Renal cortex interstitium (tissue), 11 donors: ENCODE results near the gene CEP57L1. TPM values are rescaled to one million over a fixed set of nuclear protein-coding genes. Genes with fewer than 3 reads are reported as not detected.
"Not testable (repeated sequence)": the region's sequence is repeated elsewhere in the genome, so short reads cannot be mapped to it uniquely, and the experiment has no call there.

Experiments used
- DNase-seq, 11 donors: peaks; one replicate each; pipeline ENCODE4 v3.0.0-alpha.2; 2013; ENCODE audit warnings: low read depth in 9 of 11, low spot score in 4 of 11; ENCODE audit errors: extremely low read depth in 1 of 11
- polyA plus RNA-seq, 3 donors: library from polyadenylated mRNA; unstranded; fragments of 120-200 nt; gene quantifications; one replicate each; pipeline ENCODE4 v1.2.1, GENCODE V29; 2013; ENCODE audit not compliant: insufficient read length in 3 of 3

CEP57L1 gene
- polyA plus RNA-seq, 3 donors = 22.6 to 25.4 (median 24.5) TPM

DNA sequence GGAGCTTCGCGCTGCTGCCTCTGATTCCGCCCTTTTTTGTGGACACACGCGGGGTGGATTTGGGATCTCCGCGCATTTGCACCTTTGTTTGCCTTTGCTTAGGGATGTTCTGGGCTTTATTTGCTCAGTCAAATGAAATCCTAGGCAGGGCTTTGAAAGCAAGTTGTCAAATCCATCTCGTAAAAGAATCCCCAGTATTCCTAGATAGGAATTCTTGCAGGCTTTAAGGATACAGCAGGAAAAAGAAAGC lies 453 bp downstream of the CEP57L1 start:
- DNase-seq = no peak

DNA sequence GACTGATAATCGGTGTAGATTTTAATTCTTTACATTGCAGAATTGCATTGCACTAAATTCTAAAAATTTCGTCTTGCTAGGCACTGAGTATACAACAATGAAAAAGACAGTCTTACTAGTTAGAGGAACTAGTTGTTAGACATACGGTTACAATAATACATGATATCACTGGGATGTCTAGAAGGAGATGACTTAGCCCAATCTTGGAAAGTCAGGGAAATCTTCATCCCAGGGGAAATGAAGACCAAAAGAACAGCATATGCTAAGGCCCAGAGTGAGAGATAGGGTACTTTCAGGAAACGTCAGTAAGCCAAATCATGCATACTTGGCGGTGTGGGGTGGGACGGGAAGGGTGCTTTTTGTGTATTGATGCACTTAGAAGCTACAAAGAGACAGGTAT lies 901 bp downstream of the CEP57L1 start:
- no peak for DNase-seq

DNA sequence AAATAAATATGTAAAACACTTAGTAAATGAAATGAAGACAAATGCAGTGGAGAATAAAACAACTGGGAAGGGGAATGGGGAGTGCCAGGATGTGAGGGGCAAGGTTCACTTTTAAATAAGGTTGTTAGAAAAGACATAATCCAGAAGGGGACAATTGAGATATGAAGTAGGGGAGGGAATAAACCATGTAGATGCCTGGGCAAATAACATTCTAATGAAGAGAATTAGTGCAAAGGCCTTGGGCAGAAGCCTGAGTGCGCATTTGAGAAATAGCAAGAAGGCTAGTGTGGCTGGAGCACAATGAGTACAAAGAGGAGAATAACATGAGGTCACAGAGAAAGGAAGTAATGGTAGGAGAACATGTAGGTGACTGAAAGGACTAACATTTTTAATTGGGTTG lies 2.4 kb downstream of the CEP57L1 start:
- DNase-seq = no peak

DNA sequence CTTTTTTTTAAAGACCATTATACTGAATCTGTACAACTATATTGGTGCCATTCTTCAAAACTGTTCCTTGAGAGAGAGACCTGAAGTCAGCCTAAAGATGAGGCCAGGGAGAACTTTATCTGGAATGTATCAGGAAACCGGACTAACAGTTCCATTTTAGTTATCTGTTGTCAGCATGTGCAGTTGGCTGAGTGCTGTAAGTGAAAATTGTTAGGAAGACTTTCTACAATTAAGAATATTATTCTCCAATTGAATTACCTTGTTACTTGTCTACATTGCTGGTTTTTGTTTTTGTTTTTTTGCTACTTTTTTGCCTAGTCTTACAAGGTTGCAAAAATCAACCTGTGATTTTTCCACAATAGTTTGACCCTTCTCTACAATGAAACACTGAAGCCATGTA lies 7.5 kb downstream of the CEP57L1 start:
- DNase-seq = no peak

DNA sequence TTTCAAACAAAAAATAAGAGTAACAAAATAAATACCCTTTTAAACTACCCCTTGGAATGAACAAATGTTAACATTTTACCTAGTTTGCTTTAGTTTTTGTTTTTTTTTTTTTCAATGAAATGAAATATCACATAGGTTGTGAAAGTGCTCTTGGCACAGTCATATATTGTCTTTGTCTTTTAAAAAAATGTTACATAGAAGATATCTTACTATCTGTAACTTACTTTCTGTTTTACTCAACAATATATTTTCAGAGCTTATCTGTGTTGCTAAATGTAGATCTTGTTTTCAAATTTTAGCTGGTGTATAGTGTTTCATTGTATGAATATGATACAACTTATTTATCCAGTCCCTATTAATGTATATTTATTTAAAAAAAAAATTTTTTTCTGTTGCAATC lies 8.6 kb downstream of the CEP57L1 start:
- no peak for DNase-seq

DNA sequence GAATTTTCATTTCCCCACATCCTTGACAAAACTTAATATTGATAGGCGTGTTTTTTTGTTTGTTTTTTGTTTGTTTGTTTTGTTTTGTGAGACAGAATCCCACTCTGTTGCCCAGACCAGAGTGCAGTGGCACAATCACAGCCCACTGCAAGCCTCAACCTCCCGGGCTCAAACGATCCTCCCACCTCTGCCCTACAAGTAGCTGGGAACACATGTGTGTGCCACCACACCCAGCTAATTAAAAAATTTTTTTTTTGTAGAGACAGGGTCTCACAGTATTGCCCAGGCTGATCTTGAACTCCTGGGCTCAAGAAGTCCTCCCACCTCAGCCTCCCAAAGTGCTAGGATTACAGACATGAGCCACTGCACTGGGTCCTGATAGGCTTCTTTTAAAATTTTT lies 9.2 kb downstream of the CEP57L1 start:
- DNase-seq = no peak

DNA sequence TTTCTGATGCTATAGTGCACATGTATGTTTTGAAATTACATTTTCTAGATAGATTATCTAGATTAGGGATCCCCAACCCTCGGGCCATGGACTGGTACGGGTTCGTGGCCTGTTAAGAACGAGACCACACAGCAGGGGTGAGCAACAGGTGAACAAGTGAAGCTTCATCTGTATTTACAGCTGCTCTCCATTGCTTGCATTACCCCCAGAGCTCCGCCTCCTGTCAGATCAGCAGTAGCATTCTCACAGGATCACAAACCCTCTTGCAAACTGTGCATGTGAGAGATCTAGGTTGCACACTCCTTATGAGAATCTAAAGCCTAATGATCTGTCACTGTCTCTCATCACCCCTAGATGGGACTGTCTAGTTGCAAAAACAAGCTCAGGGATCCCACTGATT lies 10.4 kb downstream of the CEP57L1 start:
- DNase-seq = no peak

DNA sequence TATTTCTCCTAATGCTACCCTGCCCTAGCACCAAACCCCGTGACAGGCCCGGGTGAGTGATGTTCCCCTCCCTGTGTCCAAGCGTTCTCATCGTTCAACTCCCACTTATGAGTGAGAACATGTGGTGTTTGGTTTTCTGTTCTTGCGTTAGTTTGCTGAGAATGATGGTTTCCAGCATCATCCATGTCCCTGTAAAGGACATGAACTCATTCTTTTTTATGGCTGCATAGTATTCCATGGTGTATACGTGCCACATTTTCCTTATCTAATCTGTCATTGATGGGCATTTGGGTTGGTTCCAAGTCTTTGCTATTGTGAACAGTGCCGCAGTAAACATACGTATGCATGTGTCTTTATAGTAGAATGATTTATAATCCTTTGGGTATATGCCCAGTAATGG lies 14.4 kb downstream of the CEP57L1 start:
- not testable (repeated sequence) for DNase-seq

DNA sequence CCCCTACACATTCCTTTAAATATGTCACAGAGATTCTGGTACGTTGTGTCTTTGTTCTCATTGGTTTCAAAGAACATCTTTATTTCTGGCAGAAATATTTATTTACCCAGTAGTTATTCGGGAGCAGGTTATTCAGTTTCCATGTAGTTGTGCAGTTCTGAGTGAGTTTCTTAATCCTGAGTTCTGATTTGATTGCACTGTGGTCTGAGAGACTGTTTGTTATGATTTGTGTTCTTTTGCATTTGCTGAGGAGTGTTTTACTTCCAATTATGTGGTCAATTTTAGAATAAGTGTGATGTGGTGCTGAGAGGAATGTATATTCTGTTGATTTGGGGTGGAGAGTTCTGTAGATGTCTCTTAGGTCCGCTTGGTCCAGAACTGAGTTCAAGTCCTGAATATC lies 17.4 kb downstream of the CEP57L1 start:
- not testable (repeated sequence) for DNase-seq

DNA sequence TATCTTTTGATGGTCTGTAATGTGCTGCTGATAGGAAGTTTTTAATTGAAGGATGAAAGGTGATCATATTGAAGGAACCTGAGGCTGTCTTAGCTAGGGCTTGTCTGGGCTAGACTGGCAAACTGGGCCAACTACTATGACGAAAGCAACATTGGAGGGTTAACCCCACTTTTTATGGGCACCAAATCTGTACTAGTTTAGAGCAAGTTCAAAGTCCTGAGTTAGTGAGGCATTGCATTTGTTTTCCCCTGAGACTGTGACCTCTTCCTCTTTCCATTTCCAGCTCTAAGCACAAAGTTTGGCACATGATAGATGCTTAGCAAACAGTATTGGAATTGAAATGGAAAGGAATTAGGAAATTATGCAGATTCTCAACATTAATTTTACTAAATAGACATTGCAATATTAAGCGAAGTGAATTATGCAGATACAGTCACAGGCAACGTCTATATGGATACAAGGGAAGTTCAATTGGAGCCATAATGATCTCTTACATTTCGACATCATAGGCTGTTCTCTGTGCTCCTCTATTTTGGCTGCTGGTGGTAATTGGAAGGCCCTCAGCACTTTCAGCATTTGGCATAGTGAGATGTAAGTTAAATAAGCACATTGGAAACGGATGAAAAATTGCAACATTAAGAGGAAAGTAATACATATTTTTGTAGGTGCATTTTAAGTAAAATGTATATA lies 22.2 kb downstream of the CEP57L1 start:
- no peak for DNase-seq

DNA sequence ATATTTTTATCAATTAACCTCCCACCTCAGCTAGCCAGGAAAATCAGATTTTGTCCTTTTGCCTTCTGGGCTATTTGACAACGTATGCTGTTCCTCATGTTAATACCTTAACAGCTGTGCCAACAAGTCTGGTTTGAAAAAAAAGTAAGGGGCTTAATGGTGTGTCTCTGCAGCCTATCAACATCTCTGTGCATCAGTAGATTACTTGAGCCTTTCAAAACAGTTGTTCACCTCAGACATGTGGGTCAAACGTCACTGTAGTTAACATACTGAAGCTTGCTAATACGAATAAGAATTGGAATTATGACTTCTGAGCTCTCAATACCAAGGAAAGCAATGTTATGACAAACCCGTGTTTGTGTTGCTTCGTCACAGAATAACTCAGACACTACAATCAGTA lies 23.0 kb downstream of the CEP57L1 start:
- no peak for DNase-seq

DNA sequence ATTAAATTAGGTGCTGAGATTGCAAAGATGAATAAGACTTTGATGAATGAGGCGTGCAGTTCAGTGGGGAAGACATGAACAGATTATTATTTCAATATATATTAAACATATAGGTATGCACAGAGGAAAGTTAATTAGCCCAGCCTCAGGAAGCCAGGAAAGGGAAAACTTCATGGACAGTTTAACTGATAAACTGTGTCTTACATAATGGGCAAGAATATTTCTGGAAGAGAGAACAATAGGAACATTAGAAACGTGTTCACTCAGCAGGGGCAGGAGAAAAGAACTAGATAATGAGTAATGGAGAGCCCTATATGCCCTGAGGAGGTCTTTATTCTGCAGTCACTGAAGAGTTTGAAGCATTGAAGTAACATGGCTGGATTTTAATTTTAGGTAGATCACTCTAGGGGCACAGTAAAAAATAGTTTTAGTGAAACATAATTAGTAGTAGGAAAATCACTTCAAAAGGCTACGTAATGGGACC lies 23.6 kb downstream of the CEP57L1 start:
- DNase-seq = no peak

DNA sequence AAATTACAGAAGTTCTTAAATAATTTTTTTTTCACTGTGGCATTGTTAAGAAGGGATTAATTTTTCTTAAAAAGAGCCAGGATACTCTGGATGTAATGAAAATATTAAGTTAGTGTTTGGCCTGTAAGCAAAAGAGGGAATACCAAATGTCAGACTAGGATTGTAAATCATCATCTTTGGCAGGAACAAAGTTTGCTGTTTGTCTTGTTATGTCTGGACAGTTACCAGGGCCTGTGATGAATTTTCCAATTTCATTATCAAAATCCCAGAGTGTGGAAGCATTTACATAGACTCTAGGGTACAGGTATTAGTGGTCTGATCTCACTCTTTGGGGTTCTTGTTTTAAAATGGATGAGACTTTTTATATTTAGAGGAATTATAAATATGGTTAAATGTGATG lies 26.1 kb downstream of the CEP57L1 start:
- no peak for DNase-seq

DNA sequence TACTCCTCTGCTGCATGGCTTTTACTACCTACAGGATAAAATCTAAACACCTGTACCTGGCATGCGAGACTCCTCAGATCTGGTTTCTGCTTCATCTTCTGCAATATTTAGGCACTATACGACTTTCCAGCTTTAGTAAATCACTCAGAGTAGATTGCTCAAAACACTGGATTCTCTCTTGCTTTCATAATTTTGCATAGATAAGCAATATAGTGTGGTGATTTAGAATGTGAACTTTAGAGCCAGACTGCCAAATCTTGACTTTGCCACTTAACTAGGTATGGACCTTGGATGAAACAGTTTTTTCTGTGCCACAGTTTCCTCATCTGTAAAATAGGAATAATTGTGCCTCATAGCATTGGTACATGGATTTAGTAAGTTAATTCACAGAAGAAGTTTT lies 28.9 kb downstream of the CEP57L1 start:
- no peak for DNase-seq

DNA sequence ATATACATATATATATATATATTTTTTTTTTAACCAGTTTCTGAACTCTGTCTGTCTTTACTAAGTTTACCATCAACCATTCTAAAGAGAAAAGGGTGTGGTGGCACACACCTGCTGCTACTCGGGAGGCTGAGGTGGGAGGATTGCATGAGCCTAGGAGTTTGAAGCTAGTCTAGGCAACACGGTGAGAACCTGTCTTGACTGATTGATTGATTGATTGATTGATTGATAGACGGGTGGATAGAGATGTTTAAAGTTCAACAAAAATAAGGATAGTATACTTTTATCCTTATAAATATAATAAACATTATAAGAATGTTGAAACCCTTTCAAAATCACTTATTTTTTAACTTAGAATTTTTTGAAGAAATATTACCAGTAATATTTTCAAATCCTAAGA lies 30.2 kb downstream of the CEP57L1 start:
- DNase-seq = no peak

DNA sequence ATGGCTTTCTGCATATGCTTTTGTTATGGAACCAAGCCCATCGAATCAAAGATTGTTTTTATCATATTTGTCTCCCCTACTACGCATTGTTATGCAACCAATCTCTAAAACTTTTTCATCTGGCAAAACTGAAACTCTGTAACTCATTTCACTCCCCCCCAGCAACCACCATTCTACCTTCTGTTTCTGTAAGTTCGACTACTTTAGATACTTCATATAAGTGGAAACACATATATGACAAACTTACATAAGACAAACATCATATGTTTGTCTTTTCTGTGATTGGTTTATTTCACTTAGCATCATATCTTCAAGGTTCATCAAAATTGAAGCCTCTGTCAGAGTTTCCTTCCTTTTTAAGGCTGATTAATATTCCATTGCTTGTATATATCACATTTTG lies 34.8 kb downstream of the CEP57L1 start:
- DNase-seq = no peak

DNA sequence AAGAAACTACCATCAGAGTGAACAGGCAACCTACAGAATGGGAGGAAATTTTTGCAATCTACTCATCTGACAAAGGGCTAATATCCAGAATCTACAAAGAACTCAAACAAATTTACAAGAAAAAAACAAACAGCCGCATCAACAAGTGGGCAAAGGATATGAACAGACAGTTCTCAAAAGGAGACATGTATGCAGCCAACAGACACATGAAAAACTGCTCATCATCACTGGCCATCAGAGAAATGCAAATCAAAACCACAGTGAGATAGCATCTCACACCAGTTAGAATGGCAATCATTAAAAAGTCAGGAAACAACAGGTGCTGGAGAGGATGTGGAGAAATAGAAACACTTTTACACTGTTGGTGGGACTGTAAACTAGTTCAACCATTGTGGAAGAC lies 40.3 kb downstream of the CEP57L1 start:
- not testable (repeated sequence) for DNase-seq

DNA sequence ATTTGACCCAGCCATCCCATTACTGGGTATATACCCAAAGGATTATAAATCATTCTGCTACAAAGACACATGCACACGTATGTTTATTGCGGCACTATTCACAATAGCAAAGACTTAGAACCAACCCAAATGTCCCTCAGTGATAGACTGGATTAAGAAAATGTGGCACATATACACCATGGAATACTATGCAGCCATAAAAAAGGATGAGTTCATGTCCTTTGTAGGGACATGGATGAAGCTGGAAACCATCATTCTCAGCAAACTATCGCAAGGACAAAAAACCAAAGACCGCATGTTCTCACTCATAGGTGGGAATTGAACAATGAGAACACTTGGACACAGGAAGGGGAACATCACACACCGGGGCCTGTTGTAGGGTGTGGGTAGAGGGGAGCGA lies 40.7 kb downstream of the CEP57L1 start:
- DNase-seq = not testable (repeated sequence)

DNA sequence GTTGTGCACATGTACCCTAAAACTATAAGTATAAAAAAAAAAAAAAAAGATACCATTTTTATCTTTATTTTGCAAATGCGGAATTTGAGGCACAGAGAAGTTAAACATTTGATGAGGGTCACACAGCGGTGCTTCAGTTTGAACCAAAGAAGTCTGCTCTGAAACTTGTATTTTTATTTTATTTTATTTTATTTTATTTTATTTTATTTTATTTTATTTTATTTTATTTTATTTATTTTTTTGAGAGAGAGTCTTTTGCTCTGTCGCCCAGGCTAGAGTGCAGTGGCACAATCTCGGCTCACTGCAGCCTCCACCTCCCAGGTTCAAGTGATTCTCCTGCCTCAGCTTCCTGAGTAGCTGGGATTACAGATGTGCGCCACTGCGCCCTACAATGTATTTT lies 41.2 kb downstream of the CEP57L1 start:
- DNase-seq = not testable (repeated sequence)

DNA sequence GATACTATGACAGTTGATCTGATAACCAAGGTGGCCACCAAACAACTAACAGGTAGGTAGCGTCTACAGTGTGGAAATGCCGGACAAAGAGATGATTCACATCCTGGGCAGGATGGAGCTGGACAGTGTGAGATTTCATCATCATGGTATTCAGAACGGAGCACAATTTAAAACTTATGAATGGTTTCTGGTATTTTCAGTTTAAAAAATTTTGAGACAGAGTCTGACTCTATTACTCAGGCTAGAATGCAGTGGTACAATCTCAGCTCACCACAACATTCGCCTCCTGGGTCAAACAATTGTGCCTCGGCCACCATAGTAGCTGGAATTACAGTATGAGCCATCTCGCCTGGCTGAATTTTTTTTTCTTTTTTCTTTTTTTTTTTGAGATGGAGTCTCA lies 43.8 kb downstream of the CEP57L1 start:
- no peak for DNase-seq

DNA sequence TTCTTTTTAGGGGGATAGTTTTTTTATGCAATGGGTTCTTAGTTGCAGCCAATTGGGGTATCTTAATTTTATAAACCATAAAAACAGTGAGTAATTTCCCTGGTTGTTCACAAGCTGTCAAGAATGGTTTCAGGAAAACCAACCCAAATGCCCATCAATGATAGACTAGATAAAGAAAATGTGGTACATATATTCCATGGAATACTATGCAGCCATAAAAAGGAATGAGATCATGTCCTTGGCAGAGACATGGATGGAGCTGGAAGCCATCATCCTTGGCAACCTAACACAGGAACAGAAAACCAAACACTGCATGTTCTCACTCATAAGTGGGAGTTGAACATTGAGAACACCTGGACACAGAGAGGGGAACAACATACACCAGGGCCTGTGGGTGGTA lies 46.8 kb downstream of the CEP57L1 start:
- DNase-seq = not testable (repeated sequence)

DNA sequence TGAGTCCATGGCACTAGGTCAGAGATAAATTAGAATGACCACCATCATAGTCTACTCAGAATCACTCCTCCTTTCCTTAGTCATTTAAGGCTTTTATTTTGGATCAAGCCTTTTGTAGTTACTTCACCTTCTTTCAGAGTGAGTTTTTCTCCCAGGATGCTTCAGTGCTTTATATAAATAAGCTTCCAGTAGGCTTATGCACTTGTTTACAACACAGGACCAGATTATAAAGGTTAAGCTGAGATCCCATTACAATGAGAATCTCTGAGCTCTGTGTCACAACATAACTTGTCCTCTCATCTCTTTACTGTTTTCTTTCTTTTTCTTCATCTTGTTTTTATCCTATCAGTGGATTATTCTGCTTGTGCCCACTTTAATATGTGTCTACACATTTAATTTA lies 47.9 kb downstream of the CEP57L1 start:
- no peak for DNase-seq
